Panc1 (cell line): ENCODE measurements around the gene HOXA13.

ENCODE experiments used
- CTCF ChIP-seq: fragments of 450-650 bp; IDR thresholded peaks from 2 replicates; pipeline ENCODE4 v1.5.1; 2017; ENCODE audit warnings: mild to moderate bottlenecking
- POLR2AphosphoS5 ChIP-seq: IDR thresholded peaks from 2 replicates; pipeline ENCODE4 v1.6.1; 2012; ENCODE audit warnings: mild to moderate bottlenecking, low read depth, low read length, moderate library complexity
- SIN3A ChIP-seq: IDR thresholded peaks from 2 replicates; pipeline ENCODE4 v1.6.1; 2012; ENCODE audit warnings: low read depth, mild to moderate bottlenecking, low read length, moderate library complexity, borderline replicate concordance; ENCODE audit not compliant: insufficient read depth

DNA sequence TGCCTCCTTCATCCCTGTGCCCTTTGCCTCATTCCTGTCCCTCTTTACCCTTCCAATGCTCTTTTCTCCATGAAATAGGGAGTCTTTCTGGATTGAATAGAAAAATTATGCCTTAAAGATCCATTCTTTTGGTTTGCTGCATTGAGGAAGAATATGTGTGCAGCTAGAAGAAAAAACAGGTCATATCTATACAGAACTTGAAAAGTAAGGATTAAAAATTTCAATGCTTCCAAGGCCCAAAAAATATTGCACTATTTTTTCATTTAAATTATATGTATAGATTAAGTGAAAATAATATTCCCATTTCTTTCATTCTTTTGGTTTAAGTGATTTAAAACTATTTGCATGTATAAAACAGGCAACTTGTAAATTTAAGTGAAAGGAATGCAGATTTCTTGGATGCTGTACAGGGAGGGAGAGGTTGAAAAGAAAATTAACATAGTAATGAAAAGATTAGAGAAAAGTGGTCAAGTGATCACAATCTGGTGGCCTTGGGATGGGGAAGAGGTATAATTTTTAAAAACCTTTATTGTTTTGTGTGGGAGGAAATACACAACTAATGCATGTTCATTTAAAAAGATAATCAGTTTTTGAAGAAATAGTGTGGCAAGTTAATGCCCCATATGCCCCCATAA lies 24.2 kb upstream of the HOXA13 start:
- no peak for TF ChIP-seq CTCF
- TF ChIP-seq SIN3A: no peak
- TF ChIP-seq POLR2AphosphoS5: no peak
